NCI-H774 (cell line): ENCODE results near the gene GULP1.
A peak's percentile ranks its signal among the peaks of the same experiment; 100 is the strongest.

ENCODE experiments used
- DNase-seq: peaks from one replicate; lab custom pipeline; 2025; lab: John Stamatoyannopoulos, UW

GULP1 gene

GRCh38 chr2:188473306-188473705 is 181.6 kb downstream of the GULP1 start:
- DNase-seq = no peak

- no peak for DNase-seq
These were observed 182.6 kb downstream of the GULP1 start for GRCh38 chr2:188474316-188474715.

GRCh38 chr2:188475945-188476344 is 184.3 kb downstream of the GULP1 start:
- DNase-seq = no peak

GRCh38 chr2:188477564-188478103 is 186.0 kb downstream of the GULP1 start:
- DNase-seq = no peak

DNA sequence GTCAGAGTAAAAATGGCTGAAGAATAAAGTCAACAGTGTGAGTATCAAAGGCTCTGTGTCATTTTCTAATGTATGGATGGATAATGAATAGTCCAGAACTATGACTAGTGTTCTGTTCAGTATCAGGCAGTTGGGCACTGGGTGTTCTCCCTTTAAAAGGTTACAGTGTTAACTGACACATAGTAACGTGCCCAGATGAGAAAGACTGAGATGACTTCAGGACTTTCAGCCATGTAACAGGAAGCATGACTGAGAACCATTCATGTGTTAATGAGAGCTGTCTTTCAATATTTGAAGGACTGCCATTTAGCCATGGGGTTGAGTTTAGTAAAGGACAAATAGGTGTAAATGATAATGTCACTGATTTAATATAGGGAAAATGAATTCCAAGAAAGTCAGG is 187.1 kb downstream of the GULP1 start:
- no peak for DNase-seq

DNA sequence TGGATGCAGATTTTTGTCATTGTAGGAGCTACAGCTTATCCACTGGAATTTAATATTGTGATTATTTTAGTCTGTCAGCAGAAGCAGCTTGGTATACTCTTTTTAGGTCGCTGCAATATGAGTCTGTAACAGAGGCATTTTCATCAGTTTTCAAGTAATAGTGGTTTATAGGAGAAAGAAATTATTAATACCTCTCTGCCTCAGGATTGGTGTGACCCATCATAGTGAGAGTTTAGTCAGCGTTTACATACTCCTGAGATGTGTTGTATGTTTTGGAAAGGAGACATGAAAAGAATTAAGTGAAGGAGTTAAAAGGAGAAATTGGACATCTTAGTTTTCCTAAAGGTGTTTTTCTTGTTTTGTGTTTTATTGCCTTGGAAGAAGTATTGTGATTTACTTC is 189.8 kb downstream of the GULP1 start:
- no peak for DNase-seq

- no peak for DNase-seq
These were observed 193.8 kb downstream of the GULP1 start for GRCh38 chr2:188485496-188485895.

DNA sequence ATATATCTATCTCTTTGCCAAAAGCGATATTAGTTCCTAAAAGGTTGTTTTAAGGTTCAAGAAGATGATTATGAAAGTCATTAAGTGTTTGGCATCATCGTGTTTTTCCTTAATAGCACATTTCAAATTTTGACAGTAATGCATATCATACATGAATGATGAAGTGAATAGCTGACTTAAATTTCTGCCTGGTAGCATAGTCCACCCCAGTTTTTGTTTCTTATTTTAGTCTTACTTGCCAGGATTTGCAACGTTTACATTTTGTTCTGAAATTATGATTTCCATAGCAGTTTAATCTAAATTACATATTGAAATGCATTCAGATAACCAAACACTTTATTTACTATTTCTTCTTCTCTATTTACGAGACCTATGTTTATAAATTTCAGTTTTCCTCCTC is 201.1 kb downstream of the GULP1 start:
- DNase-seq = no peak

DNA sequence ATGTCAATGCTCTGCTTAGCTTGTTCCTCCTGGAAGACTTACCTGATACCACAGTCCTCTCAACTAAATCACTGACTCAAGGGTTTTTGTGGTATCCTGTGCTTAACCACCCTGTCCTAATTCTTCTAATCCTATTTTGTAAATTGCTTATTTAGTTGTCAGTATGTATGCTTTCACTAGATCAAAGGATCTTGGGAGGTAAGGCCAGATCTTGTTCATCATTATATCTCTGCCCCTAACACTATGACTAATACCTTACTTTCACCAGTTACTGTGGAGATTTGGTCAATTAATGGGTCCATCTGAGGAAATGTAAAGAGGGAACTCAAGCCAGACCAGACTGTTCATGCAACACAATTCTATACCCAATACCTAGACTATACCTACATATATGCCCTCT is 203.2 kb downstream of the GULP1 start:
- no peak for DNase-seq

DNA sequence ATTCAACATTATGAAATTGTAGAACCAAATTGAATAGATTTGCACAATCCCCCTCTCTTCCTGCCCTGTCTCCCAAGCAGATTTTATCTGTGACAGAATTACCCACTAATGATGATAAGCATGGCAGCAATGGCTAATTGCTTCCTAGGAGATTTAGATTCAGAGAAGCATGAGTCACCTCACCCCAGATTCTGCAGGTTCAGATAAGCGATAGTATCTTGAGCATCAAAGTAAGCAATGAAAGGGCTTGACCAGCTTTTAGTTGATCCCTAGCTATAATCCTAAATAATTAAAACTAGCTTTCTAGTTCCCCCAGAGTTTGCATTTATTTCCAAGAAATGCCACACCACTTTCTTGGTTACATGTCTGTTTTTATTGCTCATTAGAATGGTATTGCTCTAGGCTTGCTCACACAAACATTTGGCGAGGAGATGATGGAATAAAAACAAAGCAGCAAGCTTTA is 204.3 kb downstream of the GULP1 start:
- no peak for DNase-seq

- DNase-seq = no peak
These were observed 206.1 kb downstream of the GULP1 start for GRCh38 chr2:188497726-188498125.

- DNase-seq = no peak
These were observed 212.3 kb downstream of the GULP1 start for GRCh38 chr2:188503975-188504374.

GRCh38 chr2:188506843-188507242 is 215.2 kb downstream of the GULP1 start:
- no peak for DNase-seq

- peak; percentile 20 for DNase-seq
These were observed 219.7 kb downstream of the GULP1 start for GRCh38 chr2:188511346-188511745.

DNA sequence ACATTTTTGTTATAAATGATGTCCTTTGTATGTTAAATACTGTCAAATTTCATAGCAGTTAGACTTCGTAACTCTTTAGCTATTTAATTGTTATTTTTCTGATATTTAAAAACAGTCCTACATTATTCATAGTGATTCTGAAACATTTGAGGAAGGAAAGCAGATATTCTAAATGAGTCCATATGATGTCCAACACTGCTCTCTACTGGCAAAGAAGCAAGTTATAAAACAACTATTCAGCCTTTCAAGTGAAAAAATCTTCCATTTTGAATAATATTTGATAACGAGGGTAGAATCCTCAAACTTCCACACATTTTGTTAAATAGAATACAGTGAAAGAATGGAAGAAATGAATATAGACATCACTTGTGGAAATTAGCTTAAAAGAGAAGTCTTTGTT is 220.8 kb downstream of the GULP1 start:
- peak; percentile 58 for DNase-seq

- no peak for DNase-seq
These were observed 224.2 kb downstream of the GULP1 start for GRCh38 chr2:188515918-188516317.

- no peak for DNase-seq
These were observed 226.0 kb downstream of the GULP1 start for GRCh38 chr2:188517549-188518215.

- no peak for DNase-seq
These were observed 226.7 kb downstream of the GULP1 start for GRCh38 chr2:188518381-188518780.

DNA sequence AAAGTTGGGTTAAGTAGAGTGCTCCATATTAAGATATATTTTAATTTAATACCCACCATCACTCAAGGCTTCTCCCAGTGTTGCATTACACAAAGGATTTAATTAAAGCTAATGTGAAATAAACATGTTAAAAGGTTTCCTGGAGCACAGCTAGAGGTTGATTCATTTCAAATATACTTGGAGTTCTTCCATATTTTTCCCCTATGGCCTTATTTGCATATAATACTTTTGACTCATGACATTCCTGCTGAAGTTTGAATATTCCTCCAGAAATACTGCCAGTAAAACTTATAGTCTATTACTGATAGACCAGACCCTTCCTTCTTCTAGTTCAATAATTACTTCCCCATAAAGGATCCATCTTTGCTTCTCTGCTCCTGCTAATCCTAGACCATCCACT is 227.5 kb downstream of the GULP1 start:
- DNase-seq = no peak

- DNase-seq = no peak
These were observed 230.8 kb downstream of the GULP1 start for GRCh38 chr2:188522517-188522916.

GRCh38 chr2:188523919-188524318 is 232.2 kb downstream of the GULP1 start:
- DNase-seq = no peak

GRCh38 chr2:188524519-188525113 is 232.9 kb downstream of the GULP1 start:
- no peak for DNase-seq

DNA sequence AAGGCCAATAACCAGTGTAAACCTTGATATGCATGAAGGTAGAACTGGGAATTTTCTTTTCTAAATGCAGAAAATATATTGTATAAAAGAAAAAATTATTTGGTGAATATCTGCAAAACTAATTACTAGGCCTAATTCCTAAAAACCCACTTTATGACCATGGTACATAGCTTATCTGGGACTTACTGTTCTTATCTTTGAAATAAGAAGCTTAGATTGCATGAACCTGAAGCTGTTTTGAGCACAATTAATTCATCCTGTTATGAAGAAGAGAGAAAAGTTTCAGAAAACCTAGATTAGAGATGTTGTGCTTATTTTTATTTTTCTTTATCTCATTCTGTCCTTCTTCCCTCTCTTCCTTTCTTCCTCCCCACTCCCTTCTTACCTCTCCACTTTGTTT is 235.0 kb downstream of the GULP1 start:
- no peak for DNase-seq

GRCh38 chr2:188527141-188527540 is 235.5 kb downstream of the GULP1 start:
- no peak for DNase-seq
